Stimulated activated CD4-positive, alpha-beta T cell treated with anti-CD3 and anti-CD28 coated beads, Interleukin-2, amount 100 ng/mL, for 4 hours (primary cell): ENCODE data around the gene URI1.
"Not testable (repeated sequence)": the region's sequence is repeated elsewhere in the genome, so short reads cannot be mapped to it uniquely, and the experiment has no call there.

ENCODE experiments used
- DNase-seq: peaks from one replicate; pipeline ENCODE4 v3.0.0-alpha.2; 2020; ENCODE audit warnings: low read depth

The URI1 gene

DNA sequence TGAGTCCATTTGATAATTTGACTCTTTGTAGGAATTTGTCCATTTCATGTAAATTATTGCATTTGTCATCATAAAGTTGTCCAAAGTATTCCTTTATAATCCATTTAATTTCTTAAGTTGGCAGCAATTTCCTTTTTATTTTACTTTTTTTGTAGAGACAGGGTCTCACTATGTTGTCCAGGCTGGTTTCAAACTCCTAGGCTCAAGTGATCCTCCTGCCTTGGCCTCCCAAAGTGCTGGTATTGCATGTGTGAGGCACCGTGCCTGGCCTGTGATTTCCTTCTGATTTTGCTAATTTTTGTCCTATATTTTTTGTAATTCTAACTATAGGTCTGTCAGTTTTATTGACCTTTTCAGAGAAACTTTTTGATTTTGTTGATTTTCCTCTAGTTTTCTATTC lies 84.9 kb downstream of the URI1 start:
- no peak for DNase-seq

- DNase-seq = no peak
Measured at GRCh38 chr19:30028118-30028991, 86.3 kb downstream of the URI1 start.

GRCh38 chr19:30028992-30029343 lies 86.9 kb downstream of the URI1 start:
- no peak for DNase-seq

DNA sequence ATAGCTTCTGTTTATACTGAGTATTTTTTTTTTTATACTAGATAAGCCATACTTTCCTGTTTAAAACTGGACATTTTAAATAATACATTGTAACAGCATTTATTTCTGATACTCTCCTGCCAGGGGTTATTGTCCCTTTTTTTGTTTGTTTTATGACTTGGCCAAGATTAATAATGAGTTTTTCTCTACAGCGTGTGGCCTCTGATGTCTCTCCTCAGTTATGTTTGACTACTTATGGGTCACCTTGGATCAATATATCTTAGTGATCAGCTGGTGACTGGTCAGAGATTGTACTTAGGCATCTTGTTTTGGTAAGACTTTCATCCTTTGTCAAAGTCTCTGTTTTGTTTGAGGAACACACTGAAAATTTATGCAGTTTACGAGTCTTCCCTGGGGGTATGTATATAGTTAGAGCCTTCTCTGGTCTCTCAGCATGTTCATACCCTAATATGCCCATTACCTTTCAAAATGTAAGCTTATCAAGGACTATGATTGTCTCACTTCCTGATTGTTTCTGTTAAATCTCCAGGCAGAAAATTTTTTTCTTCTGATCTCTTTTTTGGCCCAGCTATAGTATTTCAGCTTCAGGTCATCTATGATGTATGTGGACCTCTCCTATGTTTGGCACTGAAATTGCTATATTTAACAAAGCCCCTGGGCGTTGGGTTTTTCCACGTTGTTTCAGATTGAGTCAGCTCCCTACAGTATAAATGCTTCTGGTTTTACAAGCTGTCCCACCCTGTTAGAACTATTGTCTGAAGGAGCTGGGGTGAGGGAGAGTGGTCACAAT lies 87.9 kb downstream of the URI1 start:
- no peak for DNase-seq

- no peak for DNase-seq
Measured at GRCh38 chr19:30034321-30034720, 92.3 kb downstream of the URI1 start.

DNA sequence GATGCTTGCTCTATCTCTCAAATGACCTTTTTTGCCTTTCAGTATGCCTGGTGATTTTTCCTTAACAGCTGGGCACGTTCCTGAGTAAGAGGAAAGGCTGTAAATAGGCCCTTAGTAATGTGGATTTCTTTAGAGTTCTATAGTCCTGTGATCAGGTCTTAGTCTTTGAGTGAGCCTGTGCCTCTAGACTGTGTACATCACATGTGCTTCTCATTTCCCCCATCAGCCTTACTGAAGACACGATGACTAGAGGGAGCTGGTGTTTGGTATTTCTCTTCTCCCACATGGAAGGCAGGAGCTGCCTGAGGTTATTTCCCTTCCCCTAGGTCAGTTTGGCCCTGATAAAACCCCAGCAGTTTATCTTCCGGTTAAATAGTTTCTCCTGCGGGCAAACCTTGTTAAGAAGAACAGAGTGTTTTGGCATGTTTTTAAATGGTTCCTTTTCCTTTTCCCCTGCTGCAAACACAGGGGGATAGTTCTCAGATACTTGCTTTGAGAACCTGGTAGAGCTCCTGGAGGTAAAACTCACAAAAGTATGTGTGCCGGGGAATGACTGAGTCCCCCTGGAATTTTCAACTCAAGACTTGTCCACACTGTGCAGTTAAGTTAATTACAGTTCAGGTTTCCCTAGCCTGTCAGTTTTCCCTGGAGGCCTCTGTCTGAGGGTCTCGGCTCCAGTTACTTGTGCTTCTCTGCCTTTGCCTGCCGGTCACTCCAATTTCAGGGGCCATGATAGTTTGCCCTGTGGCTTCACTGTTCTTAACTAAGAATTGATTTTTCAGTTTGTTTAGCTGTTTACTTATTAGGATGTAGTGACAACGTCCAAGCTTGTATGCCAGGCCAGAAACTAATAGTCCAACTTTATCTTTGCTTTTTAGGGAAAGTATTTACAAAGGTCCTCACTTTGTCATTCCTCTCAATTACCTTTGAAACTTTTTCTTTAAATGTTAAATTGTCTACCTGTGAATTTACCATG lies 94.4 kb downstream of the URI1 start:
- DNase-seq = no peak

DNA sequence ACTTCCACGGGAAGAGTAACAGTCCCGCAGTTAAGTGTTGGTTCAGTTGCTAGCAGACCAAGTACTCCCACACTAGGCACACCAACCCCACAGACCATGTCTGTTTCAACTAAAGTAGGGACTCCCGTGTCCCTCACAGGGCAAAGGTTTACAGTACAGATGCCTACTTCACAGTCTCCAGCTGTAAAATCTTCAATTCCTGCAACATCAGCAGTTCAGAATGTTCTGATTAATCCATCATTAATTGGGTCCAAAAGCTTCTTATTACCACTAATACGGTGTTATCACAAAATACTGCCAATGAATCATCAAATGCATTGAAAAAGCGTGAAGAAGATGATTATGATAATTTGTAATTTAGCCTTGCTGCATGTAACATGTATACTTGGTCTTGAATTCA lies 95.8 kb downstream of the URI1 start:
- DNase-seq = no peak

- DNase-seq = not testable (repeated sequence)
Measured at GRCh38 chr19:30041931-30042330, 99.9 kb downstream of the URI1 start.

DNA sequence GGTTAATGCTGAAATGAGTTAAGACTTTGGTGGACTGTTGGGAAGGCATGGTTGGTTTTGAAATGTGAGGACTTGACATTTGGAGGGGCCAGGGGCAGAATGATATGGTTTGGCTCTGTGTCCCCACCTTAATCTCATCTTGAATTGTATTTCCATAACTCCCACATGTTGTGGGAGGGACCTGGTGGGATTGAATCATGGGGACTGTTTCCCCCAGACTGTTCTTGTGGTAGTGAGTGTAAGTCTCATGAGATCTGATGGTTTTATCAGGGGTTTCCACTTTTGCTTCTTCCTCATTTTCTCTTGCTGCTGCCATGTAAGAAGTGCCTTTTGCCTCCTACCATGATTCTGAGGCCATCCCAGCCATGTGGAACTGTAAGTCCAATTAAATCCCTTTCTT lies 101.0 kb downstream of the URI1 start:
- DNase-seq = not testable (repeated sequence)

GRCh38 chr19:30044273-30045248 lies 102.5 kb downstream of the URI1 start:
- DNase-seq = no peak

- DNase-seq = no peak
Measured at GRCh38 chr19:30046522-30046921, 104.5 kb downstream of the URI1 start.

- no peak for DNase-seq
Measured at GRCh38 chr19:30047432-30047831, 105.4 kb downstream of the URI1 start.

DNA sequence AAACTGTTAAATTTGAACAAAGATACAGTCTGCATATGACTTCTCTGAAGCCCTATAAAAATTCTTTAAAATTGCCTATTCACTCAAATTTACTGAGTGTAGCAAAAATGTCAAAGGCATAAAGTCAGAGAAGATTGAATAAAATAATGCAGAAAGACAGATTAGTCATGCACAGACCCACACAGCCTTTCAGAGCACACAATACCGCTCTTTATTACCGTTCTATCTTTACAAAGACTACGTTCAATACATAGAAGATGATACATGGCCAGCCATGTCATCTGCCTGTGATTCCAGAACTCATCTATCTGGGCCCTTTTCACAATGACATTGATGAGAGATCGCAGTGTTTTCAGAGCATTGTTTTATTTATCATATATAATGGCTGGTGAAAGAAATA lies 107.2 kb downstream of the URI1 start:
- DNase-seq = no peak

DNA sequence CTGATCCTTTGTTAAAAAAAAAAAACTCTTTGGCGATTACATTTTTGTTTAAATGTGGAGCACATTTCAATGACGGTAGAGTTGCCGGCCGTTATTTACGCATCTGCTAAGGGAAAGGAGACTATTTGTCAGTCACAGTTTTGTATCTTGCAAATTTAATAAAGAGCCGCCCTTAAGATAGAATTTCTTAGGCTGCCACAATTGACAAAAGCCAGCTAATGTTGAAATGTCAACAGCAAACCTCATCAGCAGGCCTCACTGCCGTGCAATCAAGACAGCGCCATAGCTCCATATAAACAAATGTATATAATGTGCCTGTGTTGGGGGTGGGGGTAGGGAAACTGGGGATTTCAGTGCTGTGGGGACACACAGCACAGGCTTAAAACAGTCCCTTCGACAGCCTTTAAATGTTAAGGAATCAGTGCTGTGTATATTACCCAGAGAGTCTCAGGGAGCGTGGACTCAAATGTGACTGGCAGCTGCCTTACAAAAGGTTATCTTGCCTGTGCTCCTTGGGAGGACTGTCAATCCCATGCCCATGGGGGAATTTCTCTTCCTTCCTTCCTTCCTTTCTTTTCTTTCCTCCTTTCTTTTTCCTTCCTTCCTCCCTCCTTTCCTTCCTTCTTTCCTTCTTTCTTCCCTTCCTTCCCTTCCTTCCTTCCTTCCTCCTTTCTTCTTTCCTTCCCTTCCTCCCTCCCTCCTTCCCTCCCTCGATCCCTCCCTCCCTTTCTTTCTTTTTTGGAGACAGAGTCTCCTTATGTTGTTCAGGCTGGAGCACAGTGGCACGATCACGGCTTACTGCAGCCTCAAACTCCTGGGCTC lies 108.0 kb downstream of the URI1 start:
- DNase-seq = no peak

DNA sequence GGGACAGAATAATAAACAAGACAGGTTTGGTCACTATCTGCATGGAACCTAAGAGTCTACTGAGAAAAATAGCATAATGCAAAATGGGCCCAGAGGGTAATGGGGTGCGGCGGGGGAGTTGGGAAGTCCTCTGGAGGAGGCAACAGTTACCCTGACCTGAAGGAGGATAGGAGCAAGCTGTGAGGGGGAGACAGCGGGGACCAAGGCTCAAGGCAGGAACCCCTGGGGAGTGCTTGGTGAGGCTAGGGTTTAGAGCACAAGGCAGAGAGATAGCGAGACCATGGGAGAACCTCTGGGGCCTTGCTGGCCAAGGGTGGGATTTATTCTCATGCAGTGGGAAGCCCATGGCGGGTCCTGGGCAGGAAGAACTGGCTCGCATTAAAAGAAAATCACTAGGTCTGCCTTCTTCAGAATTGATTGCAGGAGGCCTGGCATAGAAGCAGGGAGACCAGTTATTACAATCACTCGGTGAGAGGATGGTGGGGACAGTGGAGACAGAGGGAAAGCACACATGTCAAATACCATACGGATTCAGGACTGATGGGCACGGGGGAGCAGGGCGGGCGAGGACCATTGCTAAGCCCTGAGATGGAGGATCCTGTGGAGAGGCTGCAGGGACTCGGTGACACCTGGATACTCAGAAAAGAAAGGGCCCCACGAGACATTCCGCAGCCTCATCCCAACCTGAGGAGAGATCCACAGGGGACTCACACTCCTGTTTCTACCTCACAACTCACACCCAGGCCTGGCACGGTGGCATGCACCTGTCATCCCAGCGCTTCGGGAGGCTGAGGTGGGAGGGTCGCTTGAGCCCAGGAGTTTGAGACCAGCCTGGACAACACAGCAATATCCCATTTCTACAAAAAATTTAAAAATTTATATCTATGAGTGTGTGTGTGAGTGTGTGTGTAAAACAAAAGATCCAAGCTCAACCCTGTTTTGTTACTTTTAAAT lies 110.4 kb downstream of the URI1 start:
- no peak for DNase-seq

- no peak for DNase-seq
Measured at GRCh38 chr19:30053558-30053957, 111.5 kb downstream of the URI1 start.

GRCh38 chr19:30054210-30054609 lies 112.2 kb downstream of the URI1 start:
- no peak for DNase-seq

DNA sequence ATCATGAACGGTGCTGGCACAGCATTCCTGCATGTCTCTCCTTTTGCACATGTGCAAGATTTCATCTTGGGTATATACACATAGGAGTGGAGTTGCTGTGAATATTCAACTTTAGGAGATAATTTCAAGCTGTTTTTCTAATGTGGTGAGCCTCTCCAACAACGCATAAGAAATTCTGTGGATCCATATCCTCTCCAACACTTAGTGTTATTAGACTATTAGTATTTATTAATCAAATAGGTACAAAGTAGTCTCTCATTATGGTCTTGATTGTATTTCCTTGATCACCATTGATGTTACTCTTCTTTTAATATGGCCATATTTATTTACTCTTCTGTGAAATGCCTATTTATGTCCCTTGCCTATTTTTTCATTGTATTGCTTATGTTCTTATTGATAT lies 114.5 kb downstream of the URI1 start:
- no peak for DNase-seq
